ENCODE results near the gene SMC4.

SMC4 gene

GRCh38 chr3:160479376-160479775 lies 79.9 kb downstream of the SMC4 start:
- DNase-seq: no peak

- no peak for DNase-seq
Observed at GRCh38 chr3:160480931-160481330, 81.5 kb downstream of the SMC4 start.

GRCh38 chr3:160481856-160482255 lies 82.4 kb downstream of the SMC4 start:
- no peak for DNase-seq

GRCh38 chr3:160482796-160483195 lies 83.3 kb downstream of the SMC4 start:
- DNase-seq: no peak
